ENCODE results near the gene PMF1.

The PMF1 gene

GRCh38 chr1:156276532-156276931 is 63.7 kb downstream of the PMF1 start:
- no peak for DNase-seq

GRCh38 chr1:156276966-156277381 is 64.2 kb downstream of the PMF1 start:
- DNase-seq, result no peak

- DNase-seq, result no peak
Observed at GRCh38 chr1:156279837-156280236, 67.0 kb downstream of the PMF1 start.

GRCh38 chr1:156281281-156281680 is 68.5 kb downstream of the PMF1 start:
- DNase-seq, result no peak

- peak; percentile 51 to 79 for DNase-seq
Observed at GRCh38 chr1:156281693-156282478, 69.1 kb downstream of the PMF1 start.

- peak; percentile 99 to 100 for DNase-seq
Observed at GRCh38 chr1:156282479-156283222, 69.8 kb downstream of the PMF1 start, which contains the start of gene SMG5. Gene SMG5, minus strand, starts transcription at chr1:156282825. Its CDS starts 145 bp downstream, at chr1:156282680.

- DNase-seq, result no peak
Observed at GRCh38 chr1:156283521-156283920, 70.7 kb downstream of the PMF1 start.

GRCh38 chr1:156284112-156284511 is 71.3 kb downstream of the PMF1 start, which contains the start of gene TMEM79:
Gene TMEM79, plus strand, starts transcription at chr1:156284325. Its CDS starts 902 bp downstream, at chr1:156285227.
- peak; percentile 18 to 66 for DNase-seq

GRCh38 chr1:156284757-156285156 is 72.0 kb downstream of the PMF1 start:
- no peak for DNase-seq

- DNase-seq, result no peak
Observed at GRCh38 chr1:156285437-156285836, 72.6 kb downstream of the PMF1 start.

GRCh38 chr1:156286061-156286460 is 73.3 kb downstream of the PMF1 start:
- no peak for DNase-seq

All from NCI-H526 (cell line).